ENCODE data around the gene RFTN1.

Gene RFTN1

GRCh38 chr3:16402451-16402850 lies 111.0 kb downstream of the RFTN1 start:
- TF ChIP-seq CTCF (conservative IDR thresholded peaks at IDR 0.05; ENCODE audit: low read length) = no peak
- peak; percentile 60 for DNase-seq (ENCODE audit: low read depth)
- H3K4me3 ChIP-seq (ENCODE audit: low read length) = no peak overlapping the region

DNA sequence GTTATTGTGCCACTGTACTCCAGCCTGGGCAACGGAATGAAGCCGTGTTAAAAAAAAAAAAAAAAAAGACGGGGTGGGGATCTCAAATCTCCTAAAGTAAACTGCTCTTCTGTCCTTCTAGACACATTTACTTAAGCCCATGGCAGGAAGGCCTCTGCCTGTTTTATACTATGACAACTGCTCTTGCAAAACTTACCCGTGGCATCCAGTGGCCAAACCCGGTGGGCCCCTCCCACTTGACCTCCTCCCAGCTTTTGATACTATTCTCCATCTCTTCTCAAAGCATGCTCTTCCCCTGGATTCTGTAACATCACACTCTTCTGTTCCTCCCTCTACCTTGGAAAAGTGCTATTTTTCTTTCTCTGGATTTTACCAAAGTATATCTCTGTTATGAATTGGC lies 112.2 kb downstream of the RFTN1 start:
- TF ChIP-seq CTCF (conservative IDR thresholded peaks at IDR 0.05; ENCODE audit: low read length) = no peak

DNA sequence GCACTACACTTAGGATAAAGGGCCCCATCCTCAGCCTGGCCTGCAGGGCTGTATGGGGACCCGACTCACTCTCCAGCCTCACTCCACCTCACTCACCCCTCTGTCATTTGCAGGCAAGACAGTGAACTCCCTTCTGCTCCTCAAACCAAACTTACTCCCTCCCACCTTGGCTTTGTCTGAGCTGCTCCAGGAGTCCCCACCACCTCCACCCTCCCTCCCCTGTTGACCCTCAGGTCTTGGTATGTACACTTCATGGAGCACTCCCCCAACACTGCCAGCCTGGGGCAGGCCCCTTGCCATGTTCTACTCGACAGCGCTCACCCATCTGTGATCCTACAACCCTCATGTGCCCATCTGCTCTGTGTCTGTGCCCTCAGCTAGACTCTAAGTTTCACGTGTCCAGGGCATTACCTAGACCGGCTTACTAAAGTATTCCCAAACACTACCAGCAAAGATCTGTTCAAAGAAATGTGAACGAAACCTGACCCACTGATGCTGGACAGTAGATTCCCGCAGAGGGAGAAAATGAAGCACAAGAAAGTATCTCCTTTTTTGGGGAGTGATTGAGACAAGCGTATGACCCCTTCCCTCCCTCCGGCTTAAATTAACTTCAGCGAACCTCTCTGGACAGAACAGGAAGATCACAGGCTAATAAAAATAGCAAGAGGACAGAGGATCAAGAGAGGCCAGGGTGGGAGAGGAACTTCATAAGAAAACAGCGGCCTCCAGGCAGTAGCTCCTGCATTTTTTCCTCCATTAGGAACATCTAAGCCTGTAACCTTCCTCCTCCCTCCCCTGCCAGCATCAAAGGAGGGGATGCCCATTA lies 113.2 kb downstream of the RFTN1 start:
- no peak overlapping the region for H3K4me3 ChIP-seq (ENCODE audit: low read length)
- no peak for DNase-seq (ENCODE audit: low read depth)
- TF ChIP-seq CTCF (conservative IDR thresholded peaks at IDR 0.05; ENCODE audit: low read length) = no peak

More for the DNA sequence above, 112.2 kb downstream of the RFTN1 start:
- peak; percentile 18 for DNase-seq (ENCODE audit: low read depth)
- H3K4me3 ChIP-seq (ENCODE audit: low read length) = no peak overlapping the region

DNA sequence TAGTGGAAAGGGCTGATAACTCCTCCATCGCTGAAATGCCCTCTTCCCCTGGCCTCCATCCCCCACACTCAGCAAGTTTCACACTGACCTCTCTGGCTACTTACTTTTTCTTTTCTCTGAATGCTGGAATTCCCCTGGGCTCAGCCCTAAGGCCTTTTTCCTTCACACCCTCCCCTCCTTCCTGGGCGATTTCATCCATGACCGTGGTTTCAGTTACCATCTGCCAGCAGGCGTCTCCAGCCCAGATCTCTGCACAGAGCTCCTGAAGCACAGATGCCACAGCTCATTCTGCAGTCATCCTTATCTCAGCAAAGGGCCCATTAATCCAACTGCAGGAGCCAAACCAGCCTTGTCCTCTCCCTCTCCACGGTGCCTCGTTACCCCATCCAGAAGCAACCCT lies 114.0 kb downstream of the RFTN1 start:
- peak; percentile 79 for DNase-seq (ENCODE audit: low read depth)
- H3K4me3 ChIP-seq (ENCODE audit: low read length) = no peak overlapping the region
- TF ChIP-seq CTCF (conservative IDR thresholded peaks at IDR 0.05; ENCODE audit: low read length) = peak; percentile 58

DNA sequence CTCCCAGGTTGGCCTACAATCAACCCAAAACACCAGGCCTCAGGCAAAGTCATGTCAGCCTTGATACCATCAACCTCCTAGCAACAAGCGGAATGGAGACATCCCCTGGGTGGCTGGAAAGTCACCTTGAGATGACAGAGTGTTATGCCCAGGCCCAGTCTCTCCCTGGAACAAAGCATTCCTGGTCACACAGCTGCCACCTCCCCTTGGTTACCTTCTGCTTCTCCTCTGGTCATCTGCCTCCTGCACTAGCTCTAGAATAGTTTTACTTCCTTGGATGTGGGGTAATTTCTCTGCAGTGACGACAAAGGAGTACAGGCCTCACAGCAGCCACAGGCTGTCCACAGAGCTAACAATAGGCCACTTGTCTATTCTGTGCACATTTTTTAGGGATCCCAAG lies 114.9 kb downstream of the RFTN1 start:
- H3K4me3 ChIP-seq (ENCODE audit: low read length) = no peak overlapping the region
- no peak for TF ChIP-seq CTCF (conservative IDR thresholded peaks at IDR 0.05; ENCODE audit: low read length)
- no peak for DNase-seq (ENCODE audit: low read depth)

- no peak for DNase-seq (ENCODE audit: low read depth)
- no peak for TF ChIP-seq CTCF (conservative IDR thresholded peaks at IDR 0.05; ENCODE audit: low read length)
- no peak overlapping the region for H3K4me3 ChIP-seq (ENCODE audit: low read length)
Observed at GRCh38 chr3:16396202-16396601, 117.3 kb downstream of the RFTN1 start.

DNA sequence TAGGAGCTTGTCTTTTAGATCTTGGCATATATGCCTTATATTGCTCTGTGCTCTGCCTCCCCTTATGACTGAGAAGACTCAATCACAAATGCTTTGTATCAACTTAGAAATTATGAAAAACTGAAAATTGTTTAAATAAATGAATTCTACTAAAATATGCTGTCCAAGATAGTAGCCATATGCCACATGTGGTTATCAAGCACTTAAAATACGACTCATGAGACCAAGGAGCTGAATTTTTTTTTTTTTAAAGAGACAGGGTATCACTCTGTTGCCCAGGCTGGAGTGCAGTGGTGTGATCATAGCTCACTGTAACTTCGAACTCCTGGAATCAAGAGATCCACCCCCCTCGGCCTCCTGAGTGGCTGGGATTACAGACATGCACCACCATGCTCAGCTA lies 118.3 kb downstream of the RFTN1 start:
- no peak for DNase-seq (ENCODE audit: low read depth)
- no peak for TF ChIP-seq CTCF (conservative IDR thresholded peaks at IDR 0.05; ENCODE audit: low read length)
- H3K4me3 ChIP-seq (ENCODE audit: low read length) = no peak overlapping the region

All from AG10803 (cell line).